VCaP (cell line): ENCODE measurements around the gene HNRNPAB.

Source experiments
- H3K27ac ChIP-seq: fragments of 450-650 bp; 2 replicates; pipeline ENCODE4 v1.5.1; 2017
- TF ChIP-seq, protein P1 (sequence below): fragments of 450-650 bp; conservative IDR thresholded peaks from 2 replicates; pipeline ENCODE4 v1.5.1; 2017; ENCODE audit warnings: mild to moderate bottlenecking, moderate library complexity

Gene HNRNPAB

DNA sequence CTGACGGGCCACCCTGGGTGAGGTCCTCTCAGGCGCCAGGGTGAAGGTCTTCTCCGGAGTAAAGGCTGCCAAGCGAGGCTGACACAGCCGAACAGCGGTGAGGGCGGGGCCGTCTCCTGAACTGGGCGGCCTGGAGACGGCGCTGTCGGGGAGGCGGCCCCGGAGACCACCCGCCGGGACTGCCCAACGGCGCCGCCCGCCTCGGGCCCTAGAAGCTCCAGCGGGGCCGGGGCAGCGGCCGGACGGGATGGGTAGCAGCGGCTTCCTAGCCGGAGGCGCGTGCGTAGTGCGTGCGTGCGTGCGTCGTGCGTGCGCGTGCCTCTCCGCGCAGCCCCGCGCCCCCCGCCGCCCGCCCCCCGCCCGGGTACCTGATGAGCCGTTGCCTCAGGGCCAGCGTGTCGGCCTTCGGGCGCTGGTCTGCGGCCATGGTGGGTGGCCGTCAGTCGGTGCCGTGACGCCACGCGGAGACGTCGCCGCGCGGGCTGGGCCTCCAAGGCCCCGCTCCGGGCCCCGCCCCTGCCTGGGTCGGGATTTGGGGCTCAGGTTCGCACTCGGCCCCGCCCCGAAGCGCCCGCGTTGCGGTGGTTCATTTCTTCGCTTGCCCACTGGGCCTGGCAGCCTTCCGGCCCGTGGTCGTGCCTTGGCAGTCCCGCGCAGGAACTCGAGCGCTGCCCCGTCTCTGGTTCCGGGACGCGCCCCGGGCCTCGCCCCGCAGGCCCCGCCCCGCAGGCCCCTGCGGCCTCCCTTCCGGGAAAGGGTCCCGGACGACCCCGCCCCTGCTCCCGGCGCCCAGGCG is 28.0 kb downstream of the HNRNPAB start, which contains the start of gene PHYKPL:
Gene PHYKPL (minus strand): TSS at position 679 of the 796 bp plus-strand sequence. CDS start 252 bp downstream, at position 427.
- TF ChIP-seq, protein P1, sequence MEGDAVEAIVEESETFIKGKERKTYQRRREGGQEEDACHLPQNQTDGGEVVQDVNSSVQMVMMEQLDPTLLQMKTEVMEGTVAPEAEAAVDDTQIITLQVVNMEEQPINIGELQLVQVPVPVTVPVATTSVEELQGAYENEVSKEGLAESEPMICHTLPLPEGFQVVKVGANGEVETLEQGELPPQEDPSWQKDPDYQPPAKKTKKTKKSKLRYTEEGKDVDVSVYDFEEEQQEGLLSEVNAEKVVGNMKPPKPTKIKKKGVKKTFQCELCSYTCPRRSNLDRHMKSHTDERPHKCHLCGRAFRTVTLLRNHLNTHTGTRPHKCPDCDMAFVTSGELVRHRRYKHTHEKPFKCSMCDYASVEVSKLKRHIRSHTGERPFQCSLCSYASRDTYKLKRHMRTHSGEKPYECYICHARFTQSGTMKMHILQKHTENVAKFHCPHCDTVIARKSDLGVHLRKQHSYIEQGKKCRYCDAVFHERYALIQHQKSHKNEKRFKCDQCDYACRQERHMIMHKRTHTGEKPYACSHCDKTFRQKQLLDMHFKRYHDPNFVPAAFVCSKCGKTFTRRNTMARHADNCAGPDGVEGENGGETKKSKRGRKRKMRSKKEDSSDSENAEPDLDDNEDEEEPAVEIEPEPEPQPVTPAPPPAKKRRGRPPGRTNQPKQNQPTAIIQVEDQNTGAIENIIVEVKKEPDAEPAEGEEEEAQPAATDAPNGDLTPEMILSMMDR, result no peak
- peak within 1 kb of the TSS; percentile 90 for H3K27ac ChIP-seq

DNA sequence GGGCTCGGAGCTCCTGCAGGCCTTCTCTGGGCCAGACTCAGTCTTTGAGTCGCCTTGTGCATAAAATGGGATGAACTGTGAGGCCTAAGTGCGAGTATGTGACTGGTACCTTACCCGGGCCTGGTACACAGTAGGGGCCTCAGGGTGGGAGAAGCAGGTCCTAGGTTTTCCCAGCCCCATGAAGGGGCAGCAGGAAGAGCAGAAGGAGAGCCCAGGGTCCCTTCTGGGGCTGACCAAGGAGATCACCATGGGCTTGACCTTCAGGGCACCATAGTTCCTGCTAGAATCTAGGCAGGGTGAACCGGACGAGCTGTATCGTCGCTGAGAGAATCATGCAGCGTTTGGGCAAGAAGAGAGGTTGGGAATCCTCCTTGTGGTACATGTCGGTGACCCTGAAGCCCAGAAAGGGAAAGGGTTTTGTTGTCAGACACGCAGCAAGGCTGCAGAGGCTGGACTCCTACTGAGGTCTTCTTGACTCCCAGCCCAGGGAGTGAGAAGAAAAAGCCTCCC is 28.6 kb downstream of the HNRNPAB start:
- peak overlapping the region; percentile 90 for H3K27ac ChIP-seq
- TF ChIP-seq, protein P1, result no peak

DNA sequence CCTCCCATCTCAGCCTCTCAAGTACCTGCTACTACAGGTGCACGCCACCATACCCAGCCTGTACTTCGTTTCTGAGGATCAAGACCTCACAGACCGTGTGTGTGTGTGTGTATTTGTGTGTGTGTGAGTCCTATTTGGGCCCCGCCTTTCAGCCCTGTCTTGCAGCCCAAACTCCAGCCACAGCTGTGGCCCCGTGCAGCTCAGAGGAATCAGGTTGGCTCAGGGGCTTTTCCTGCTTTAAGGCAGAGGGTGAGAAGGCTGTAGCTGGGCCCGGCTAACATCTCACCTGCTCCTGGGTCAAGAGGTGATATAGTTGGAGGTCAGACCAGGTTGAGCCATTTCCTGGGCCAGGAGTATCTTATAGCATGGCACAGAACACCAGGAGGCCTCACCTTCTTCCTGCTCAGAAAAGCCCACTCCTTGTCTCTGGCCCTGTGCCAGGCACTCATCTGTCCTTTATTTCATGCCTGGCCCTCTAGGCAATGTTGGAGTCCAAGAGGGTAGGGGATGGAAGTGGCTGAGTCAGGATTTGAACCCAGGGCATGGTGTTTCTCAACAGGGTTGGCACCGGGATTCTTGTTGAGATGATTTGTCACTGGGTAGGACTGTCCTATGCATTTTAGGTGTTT is 29.9 kb downstream of the HNRNPAB start:
- no peak overlapping the region; the same call in 1 of the 2 replicates for H3K27ac ChIP-seq
- TF ChIP-seq, protein P1, result no peak

DNA sequence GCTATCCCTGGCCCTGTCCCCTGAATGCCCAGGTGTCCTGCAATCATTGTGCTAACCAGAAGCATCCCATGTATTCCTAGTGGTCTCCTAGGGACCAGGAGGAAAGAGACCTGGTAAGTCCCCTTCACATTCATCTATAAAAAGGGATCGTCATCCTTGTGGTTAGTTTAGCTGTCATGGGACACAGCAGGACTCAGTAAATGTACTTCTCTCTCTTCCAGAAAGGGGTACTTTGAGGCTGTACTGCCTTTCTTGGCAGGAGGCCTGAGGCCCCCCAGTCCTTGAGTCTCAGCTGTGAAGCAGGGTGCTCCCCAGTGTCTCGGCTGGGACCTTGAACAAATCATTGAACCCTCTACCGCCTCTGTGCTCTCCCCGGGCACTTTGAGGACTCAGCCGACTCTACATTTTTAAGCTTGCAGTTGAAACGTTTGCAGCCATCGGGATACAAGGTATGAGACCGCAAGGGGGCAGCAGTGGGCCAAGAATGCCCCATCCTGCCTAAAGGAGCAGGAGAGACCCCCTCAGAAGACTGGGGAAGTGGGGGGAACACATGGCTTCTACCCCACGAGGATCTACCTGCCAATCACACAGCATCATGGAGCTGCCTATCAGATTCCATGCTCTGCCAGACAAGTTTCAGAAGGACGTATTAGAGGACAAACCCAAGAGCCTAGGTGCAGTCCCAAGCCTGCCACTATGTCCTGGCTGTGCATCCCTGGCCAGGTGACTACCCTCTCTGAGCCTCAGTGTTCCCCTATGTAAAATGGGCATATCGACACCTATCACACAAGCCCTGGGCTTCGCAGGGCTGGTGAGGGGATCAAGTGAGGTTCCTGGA is 30.6 kb downstream of the HNRNPAB start:
- TF ChIP-seq, protein P1, result peak; percentile 71
- no peak overlapping the region; the same call in 1 of the 2 replicates for H3K27ac ChIP-seq

DNA sequence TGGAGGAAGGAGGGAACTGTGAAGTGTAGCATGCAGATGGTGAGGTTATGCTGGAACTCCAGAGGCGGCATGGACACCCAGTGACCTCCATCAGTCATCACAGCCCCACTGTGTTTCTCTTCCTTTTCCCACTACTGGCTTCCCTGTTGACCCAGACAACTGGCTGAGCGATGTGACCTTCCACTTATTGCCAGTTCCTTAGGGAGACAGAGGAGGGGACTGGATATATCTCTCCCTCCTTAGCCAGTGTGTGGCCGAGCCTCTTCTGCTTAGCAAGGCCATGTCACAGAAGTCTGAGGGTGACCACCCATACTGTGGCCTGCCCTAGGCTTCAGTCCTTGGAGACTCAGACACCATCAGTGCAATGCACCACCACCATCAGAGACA is 31.2 kb downstream of the HNRNPAB start:
- no peak overlapping the region for H3K27ac ChIP-seq
- TF ChIP-seq, protein P1, result no peak

DNA sequence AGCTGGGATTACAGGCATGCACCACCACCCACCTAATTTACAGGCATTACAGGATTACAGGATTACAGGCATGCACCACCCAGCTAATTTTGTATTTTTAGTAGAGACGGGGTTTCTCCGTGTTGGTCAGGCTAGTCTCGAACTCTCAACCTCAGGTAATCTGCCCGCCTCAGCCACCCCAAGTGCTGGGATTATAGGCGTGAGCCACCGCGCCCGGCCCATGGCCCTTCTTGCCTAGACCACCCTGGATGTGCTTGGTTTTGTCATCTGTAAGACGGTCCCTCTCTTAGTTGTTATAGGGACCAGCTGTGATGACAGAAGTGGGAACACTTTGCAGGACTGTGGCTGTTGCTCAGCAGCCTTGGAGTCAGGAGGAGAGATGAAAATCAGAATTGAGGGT is 31.8 kb downstream of the HNRNPAB start:
- TF ChIP-seq, protein P1, result no peak
- H3K27ac ChIP-seq, result no peak overlapping the region

DNA sequence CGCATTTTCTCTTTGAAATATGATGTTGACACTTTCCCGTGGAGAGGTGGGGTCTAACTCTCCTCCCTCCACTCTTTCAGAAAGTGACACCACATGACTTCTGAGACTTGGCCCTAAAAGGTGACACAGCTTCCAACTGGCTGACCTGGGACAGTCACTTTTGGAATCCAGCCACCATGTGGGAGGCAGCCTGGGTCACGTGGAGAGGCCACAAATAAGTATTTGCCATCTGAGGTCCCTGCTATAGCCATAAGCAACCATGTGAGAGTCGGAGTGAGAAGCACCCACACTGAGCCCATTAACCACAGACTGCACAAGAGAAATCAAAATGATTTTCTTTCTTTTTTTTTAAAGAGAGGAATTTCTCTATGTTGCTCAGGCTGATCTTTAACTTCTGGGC is 32.3 kb downstream of the HNRNPAB start:
- H3K27ac ChIP-seq, result no peak overlapping the region

More for the DNA sequence above, 32.3 kb downstream of the HNRNPAB start:
- TF ChIP-seq, protein P1, result no peak
